B cell (primary cell): ENCODE data around the gene MICU1. TPM values are rescaled to one million over a fixed set of nuclear protein-coding genes. Genes with fewer than 3 reads are reported as not detected.

Source experiments
- ATAC-seq: fragments of 200-7000 bp; cut with Tn5 transposase; one replicate; pipeline ENCODE4 v1.10.0; 2021; ENCODE audit warnings: low read depth, mild to moderate bottlenecking, moderate number of reproducible peaks, moderate library complexity
- CTCF ChIA-PET: fragments of 350-600 bp; sonication (Branson Sonifier 250); formaldehyde crosslinking; loops from one replicate; lab custom pipeline; 2021; ENCODE audit warnings: antibody characterized with exemption, inconsistent platforms; lab: Charles Lee
- POLR2A ChIA-PET: fragments of 350-600 bp; sonication (Branson Sonifier 250); formaldehyde crosslinking; loops from one replicate; lab custom pipeline; 2021; ENCODE audit warnings: antibody characterized with exemption; lab: Charles Lee
- DNase-seq: peaks from one replicate; pipeline ENCODE4 v3.0.0; 2013
- H2AFZ ChIP-seq: 2 replicates; pipeline ENCODE4 v1.6.1; 2012; ENCODE audit warnings: mild to moderate bottlenecking, low read depth, low read length; ENCODE audit not compliant: insufficient read depth, poor library complexity, severe bottlenecking
- H3K27ac ChIP-seq, 2 donors: 1 replicate in 1 of 2; 2 replicates in 1 of 2; pipeline ENCODE4 v1.5.1; 2012 to 2013; ENCODE audit warnings: low read length in 2 of 2, mild to moderate bottlenecking in 2 of 2, moderate library complexity in 1 of 2
- H3K27me3 ChIP-seq, 4 experiments: fragments of 200-600 bp in 1 of 4; sonication (generic) in 1 of 4; replicated peaks in 1 of 4; 1 replicate in 2 of 4; 2 replicates in 2 of 4; pipeline versions ENCODE4 v1.6.1 to v1.7.0; 2013 to 2016; ENCODE audit warnings: low read length in 3 of 4, mild to moderate bottlenecking in 2 of 4, mixed read lengths in 1 of 4, moderate library complexity in 1 of 4; ENCODE audit not compliant: insufficient read depth in 4 of 4, control insufficient read depth in 3 of 4; ENCODE audit errors: control extremely low read depth in 1 of 4
- H3K36me3 ChIP-seq, 2 experiments: replicated peaks in 1 of 2; 1 replicate in 1 of 2; 2 replicates in 1 of 2; pipeline versions ENCODE4 v1.6.1 to v1.7.1; 2013; ENCODE audit warnings: low read length in 1 of 2; ENCODE audit not compliant: insufficient read depth in 2 of 2, control insufficient read depth in 1 of 2; ENCODE audit errors: control extremely low read depth in 1 of 2, extremely low read depth in 1 of 2
- H3K4me1 ChIP-seq, 2 donors: fragments of 200-600 bp in 1 of 2; sonication (generic) in 1 of 2; 1 replicate in 1 of 2; 2 replicates in 1 of 2; pipeline versions ENCODE4 v1.5.1 to v1.6.1; 2013 to 2017; ENCODE audit warnings: low read length in 2 of 2; ENCODE audit not compliant: control insufficient read depth in 2 of 2, insufficient read depth in 2 of 2
- H3K4me2 ChIP-seq: replicated peaks from 2 replicates; pipeline ENCODE3; 2012; ENCODE audit warnings: mild to moderate bottlenecking, low read depth, low read length; ENCODE audit not compliant: poor library complexity, severe bottlenecking
- H3K4me3 ChIP-seq, 5 experiments: fragments of 200-600 bp in 1 of 5; sonication (generic) in 1 of 5; 1 replicate in 3 of 5; 2 replicates in 2 of 5; pipeline versions ENCODE4 v1.5.1 to v1.7.0; 2011 to 2016; ENCODE audit warnings: low read length in 4 of 5, mild to moderate bottlenecking in 4 of 5, low read depth in 2 of 5, control low read depth in 1 of 5, moderate library complexity in 1 of 5; ENCODE audit not compliant: insufficient read depth in 1 of 5; ENCODE audit errors: control extremely low read depth in 1 of 5, extremely low read depth in 1 of 5
- H3K79me2 ChIP-seq: fragments of 200-600 bp; sonication (generic); one replicate; pipeline ENCODE4 v1.6.0; 2016; ENCODE audit warnings: low read length; ENCODE audit not compliant: control insufficient read depth, insufficient read depth
- H3K9ac ChIP-seq: fragments of 200-600 bp; sonication (generic); 2 replicates; pipeline ENCODE4 v1.6.1; 2017; ENCODE audit warnings: mild to moderate bottlenecking, low read length, moderate library complexity
- H3K9me3 ChIP-seq, 3 donors: one replicate each; pipeline versions ENCODE4 v1.6.1 to v1.7.1; 2013; ENCODE audit warnings: low read length in 2 of 3; ENCODE audit not compliant: control insufficient read depth in 2 of 3, insufficient read depth in 1 of 3; ENCODE audit errors: control extremely low read depth in 1 of 3
- H4K20me1 ChIP-seq: 2 replicates; pipeline ENCODE4 v1.6.0; 2012; ENCODE audit warnings: mild to moderate bottlenecking, low read length; ENCODE audit not compliant: insufficient read depth, control insufficient read depth, poor library complexity, severe bottlenecking
- H3K27ac Mint-ChIP-seq: one replicate; pipeline ENCODE4 v1.8.0; 2021; ENCODE audit warnings: mixed read lengths
- H3K27me3 Mint-ChIP-seq: one replicate; pipeline ENCODE4 v1.8.0; 2021; ENCODE audit warnings: mixed read lengths
- H3K4me1 Mint-ChIP-seq: one replicate; pipeline ENCODE4 v1.8.0; 2021; ENCODE audit warnings: mixed read lengths
- H3K4me3 Mint-ChIP-seq: one replicate; pipeline ENCODE4 v1.8.0; 2021; ENCODE audit warnings: mixed read lengths
- H3K9me3 Mint-ChIP-seq: one replicate; pipeline ENCODE4 v1.8.0; 2022; ENCODE audit warnings: mixed read lengths; ENCODE audit not compliant: insufficient read depth
- CTCF ChIP-seq: fragments of 200-600 bp; IDR thresholded peaks from one replicate; pipeline ENCODE4 v1.8.0; 2022; ENCODE audit warnings: antibody characterized with exemption, mild to moderate bottlenecking
- EZH2 ChIP-seq: IDR thresholded peaks from 2 replicates; pipeline ENCODE4 v1.6.1; 2012; ENCODE audit warnings: borderline replicate concordance, low read depth, mild to moderate bottlenecking, moderate library complexity, low read length; ENCODE audit not compliant: insufficient read depth, poor library complexity, severe bottlenecking
- WGBS: methylation state at CpG from one replicate; pipeline ENCODE4 v1.1.5; 2013; ENCODE audit warnings: missing lambda C conversion rate; ENCODE audit not compliant: insufficient coverage; 5-methylcytosine and 5-hydroxymethylcytosine counted together
- intact Hi-C: fragments of 100-400 bp; cut with micrococcal nuclease; formaldehyde crosslinking; loops from one replicate; pipeline ENCODE4 v1.10.0; 2022
- polyA plus RNA-seq: library from polyadenylated mRNA; depleted of rRNA; stranded (reverse); fragments of >200 nt; gene quantifications from 2 replicates; pipeline ENCODE4 v1.2.3, GENCODE V29; 2012
- total RNA-seq, 2 donors: library from RNA; stranded (reverse); fragments of 120-200 nt in 1 of 2; gene quantifications; 1 replicate in 1 of 2; 2 replicates in 1 of 2; pipeline versions ENCODE4 v1.2.3 to v1.2.4, GENCODE V29; 2013 to 2022

MICU1 gene
- total and polyA plus RNA-seq, 2 donors (not counting 1 experiment from before 2014, with no cell fraction given), result 12.0 to 34.7 TPM

GRCh38 chr10:72334825-72335393 lies 291.0 kb downstream of the MICU1 start:
- intact Hi-C loops, result loop anchor here (1.0 to 5.0 kb wide), 5 partner anchors 15 to 248 kb away; partner anchors contain the start of gene SPOCK2
- H3K79me2 ChIP-seq, result no peaks in the 10 kb centered on the region
- ChIA-PET CTCF (interaction anchor here (0.6 to 13.9 kb wide), 30 partner anchors 9 to 438 kb away, joined by 3 to 333 read pairs (median 5); partner anchors contain the start of genes ANAPC16, ASCC1 and DDIT4), POLR2A (interaction anchor here (0.5 to 6.2 kb wide), 13 partner anchors 12 to 286 kb away, joined by 3 to 73 read pairs (median 5); partner anchors contain the start of genes ASCC1 and DDIT4)
- Mint-ChIP-seq H3K27ac (peak overlapping the region; percentile 86), H3K27me3 (no peaks in the 10 kb centered on the region), H3K9me3 (no peaks in the 10 kb centered on the region), H3K4me3 (peak overlapping the region; percentile 60), H3K4me1 (peaks cover 73% of the 10 kb centered on the region)
- ATAC-seq, result peak; percentile 52
- H2AFZ ChIP-seq, result no peak overlapping the region
- no peaks in the 10 kb centered on the region for H3K27me3 ChIP-seq
- no peaks in the 10 kb centered on the region for H3K9me3 ChIP-seq
- peak overlapping the region; percentile 28 for H3K9ac ChIP-seq
- H3K4me3 ChIP-seq, result peak overlapping the region in 2 of 5 experiments; percentile 16 to 17
- TF ChIP-seq EZH2 (no peak), CTCF (no peak)
- H3K36me3 ChIP-seq, result peaks cover 0 to 22% of the 10 kb centered on the region in 2 experiments
- peak overlapping the region; percentile 86 to 93 for H3K27ac ChIP-seq
- H4K20me1 ChIP-seq, result no peaks in the 10 kb centered on the region
- WGBS, result 1% methylated on average over 14 of the region's 16 CpGs
- peak overlapping the region; percentile 66 for H3K4me2 ChIP-seq
- peak; percentile 92 for DNase-seq
- peaks cover 66 to 74% of the 10 kb centered on the region in 2 donors for H3K4me1 ChIP-seq

- intact Hi-C loops, result no loop called here
- Mint-ChIP-seq H3K4me1 (peaks cover 79% of the 10 kb centered on the region), H3K4me3 (peak overlapping the region; percentile 60), H3K27ac (peak overlapping the region; percentile 86), H3K9me3 (no peaks in the 10 kb centered on the region), H3K27me3 (no peaks in the 10 kb centered on the region)
- H3K27me3 ChIP-seq, result no peaks in the 10 kb centered on the region
- ChIA-PET POLR2A (interaction anchor here (0.6 to 6.2 kb wide), 9 partner anchors 11 to 247 kb away, joined by 4 to 73 read pairs (median 5); partner anchors contain the start of genes ASCC1 and DDIT4), CTCF (interaction anchor here (0.6 to 13.9 kb wide), 20 partner anchors 9 to 728 kb away, joined by 3 to 333 read pairs (median 6); partner anchors contain the start of genes ANAPC16, ASCC1 and DDIT4)
- no peak overlapping the region for H2AFZ ChIP-seq
- peak overlapping the region in 2 of 5 experiments; percentile 3 to 11 for H3K4me3 ChIP-seq
- H3K9me3 ChIP-seq, result no peaks in the 10 kb centered on the region
- H4K20me1 ChIP-seq, result no peaks in the 10 kb centered on the region
- H3K4me2 ChIP-seq, result peak overlapping the region; percentile 66
- DNase-seq (no peak), ATAC-seq (no peak)
- peak overlapping the region; percentile 14 for H3K9ac ChIP-seq
- peak overlapping the region; percentile 86 to 93 for H3K27ac ChIP-seq
- 16% methylated on average over 11 of the region's 17 CpGs for WGBS
- H3K36me3 ChIP-seq, result peaks cover 0 to 22% of the 10 kb centered on the region in 2 experiments
- no peaks in the 10 kb centered on the region for H3K79me2 ChIP-seq
- TF ChIP-seq EZH2, result no peak
- no peak for TF ChIP-seq CTCF
- peaks cover 72 to 80% of the 10 kb centered on the region in 2 donors for H3K4me1 ChIP-seq
Measured at GRCh38 chr10:72334196-72334824, 291.6 kb downstream of the MICU1 start.
